Thyroid gland (tissue), 4 donors: Measurements from ENCODE around the gene METTL21C.

Experiments
- POLR2A ChIP-seq, 2 donors: fragments of 450-650 bp; IDR thresholded peaks; one replicate each; pipeline ENCODE4 v1.6.1; 2017; ENCODE audit warnings: antibody characterized with exemption in 2 of 2, mild to moderate bottlenecking in 2 of 2, moderate library complexity in 1 of 2
- TF ChIP-seq, protein P1 (sequence below), 6 experiments: fragments of 200-600 bp in 3 of 6; fragments of 450-650 bp in 3 of 6; sonication (generic) in 3 of 6; IDR thresholded peaks; one replicate each; pipeline ENCODE4 v1.5.1; 2016 to 2019; ENCODE audit warnings: antibody characterized with exemption in 6 of 6, mild to moderate bottlenecking in 2 of 6, inconsistent platforms in 1 of 6, moderate library complexity in 1 of 6

DNA sequence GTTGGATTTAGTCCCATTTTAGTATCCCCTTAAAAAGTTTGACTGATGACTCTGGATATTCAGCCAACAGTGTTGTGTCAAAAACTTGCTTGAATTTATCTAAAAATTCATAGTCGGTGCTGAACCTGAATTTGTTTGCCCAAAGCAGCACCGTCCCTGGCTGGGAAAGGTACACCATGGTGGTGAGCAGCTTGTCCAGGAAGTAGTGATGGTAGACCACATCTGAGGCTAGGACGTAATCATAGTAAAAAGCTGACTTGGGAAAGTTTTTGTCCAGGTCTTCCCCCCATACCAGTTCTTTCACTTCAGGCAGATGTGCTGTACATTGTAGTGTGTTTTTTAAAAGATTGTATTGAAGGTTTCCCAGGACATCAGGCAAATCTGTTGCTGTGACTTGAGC, 8.8 kb downstream of the METTL21C start:
- TF ChIP-seq, protein P1, sequence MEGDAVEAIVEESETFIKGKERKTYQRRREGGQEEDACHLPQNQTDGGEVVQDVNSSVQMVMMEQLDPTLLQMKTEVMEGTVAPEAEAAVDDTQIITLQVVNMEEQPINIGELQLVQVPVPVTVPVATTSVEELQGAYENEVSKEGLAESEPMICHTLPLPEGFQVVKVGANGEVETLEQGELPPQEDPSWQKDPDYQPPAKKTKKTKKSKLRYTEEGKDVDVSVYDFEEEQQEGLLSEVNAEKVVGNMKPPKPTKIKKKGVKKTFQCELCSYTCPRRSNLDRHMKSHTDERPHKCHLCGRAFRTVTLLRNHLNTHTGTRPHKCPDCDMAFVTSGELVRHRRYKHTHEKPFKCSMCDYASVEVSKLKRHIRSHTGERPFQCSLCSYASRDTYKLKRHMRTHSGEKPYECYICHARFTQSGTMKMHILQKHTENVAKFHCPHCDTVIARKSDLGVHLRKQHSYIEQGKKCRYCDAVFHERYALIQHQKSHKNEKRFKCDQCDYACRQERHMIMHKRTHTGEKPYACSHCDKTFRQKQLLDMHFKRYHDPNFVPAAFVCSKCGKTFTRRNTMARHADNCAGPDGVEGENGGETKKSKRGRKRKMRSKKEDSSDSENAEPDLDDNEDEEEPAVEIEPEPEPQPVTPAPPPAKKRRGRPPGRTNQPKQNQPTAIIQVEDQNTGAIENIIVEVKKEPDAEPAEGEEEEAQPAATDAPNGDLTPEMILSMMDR (IDR thresholded peaks at IDR 0.05) = no peak
- TF ChIP-seq POLR2A (IDR thresholded peaks at IDR 0.05) = no peak
